Caco-2 (cell line): ENCODE measurements around the gene RGS7. TPM values are rescaled to one million over a fixed set of nuclear protein-coding genes. Genes with fewer than 3 reads are reported as not detected.

Experiments
- BruUV-seq: library from RNA; stranded (reverse); fragments of 400-500 nt; replicated peaks from 2 replicates; lab custom pipeline; 2021; lab: Mats Ljungman, UMichigan
- CTCF ChIA-PET: fragments of 300-600 bp; sonication (Branson Sonifier 250); formaldehyde crosslinking; loops from one replicate; lab custom pipeline; 2022; ENCODE audit warnings: antibody characterized with exemption; lab: Charles Lee
- POLR2A ChIA-PET: fragments of 300-600 bp; sonication (Branson Sonifier 250); formaldehyde crosslinking; loops from one replicate; lab custom pipeline; 2022; ENCODE audit warnings: antibody characterized with exemption; lab: Charles Lee
- DNase-seq, 2 experiments: peaks; one replicate each; pipeline versions ENCODE4 v3.0.0 to v3.0.0-alpha.2; 2020 to 2022
- H3K27me3 ChIP-seq: replicated peaks from 2 replicates; pipeline ENCODE4 v1.6.0; 2011; ENCODE audit warnings: low read length; ENCODE audit not compliant: control insufficient read depth, insufficient read depth
- H3K36me3 ChIP-seq: 2 replicates; pipeline ENCODE4 v1.5.1; 2011; ENCODE audit warnings: low read length; ENCODE audit not compliant: control insufficient read depth, insufficient read depth
- H3K4me1 ChIP-seq: fragments of 250-450 bp; sonication (Bioruptor Pico); 2 replicates; pipeline ENCODE4 v1.5.1; 2020; ENCODE audit warnings: mild to moderate bottlenecking
- H3K4me3 ChIP-seq: 2 replicates; pipeline ENCODE4 v1.5.1; 2011; ENCODE audit warnings: low read depth, mild to moderate bottlenecking, control low read depth, low read length
- H3K9me3 ChIP-seq: fragments of 250-450 bp; sonication (Bioruptor Pico); 2 replicates; pipeline ENCODE4 v1.5.1; 2020; ENCODE audit warnings: mild to moderate bottlenecking, moderate library complexity
- H3K27ac Mint-ChIP-seq: one replicate; pipeline ENCODE4 v1.8.0; 2022; ENCODE audit warnings: mixed read lengths; ENCODE audit not compliant: unreplicated experiment
- H3K27me3 Mint-ChIP-seq: one replicate; pipeline ENCODE4 v1.8.0; 2022; ENCODE audit warnings: mixed read lengths; ENCODE audit not compliant: insufficient read depth, unreplicated experiment
- H3K36me3 Mint-ChIP-seq: one replicate; pipeline ENCODE4 v1.8.0; 2022; ENCODE audit warnings: mild to moderate bottlenecking, mixed read lengths; ENCODE audit not compliant: insufficient read depth, unreplicated experiment
- H3K4me1 Mint-ChIP-seq: one replicate; pipeline ENCODE4 v1.8.0; 2022; ENCODE audit warnings: low read depth, mixed read lengths; ENCODE audit not compliant: unreplicated experiment
- H3K4me3 Mint-ChIP-seq: one replicate; pipeline ENCODE4 v1.8.0; 2022; ENCODE audit warnings: mild to moderate bottlenecking, moderate library complexity, mixed read lengths; ENCODE audit not compliant: unreplicated experiment
- H3K9me3 Mint-ChIP-seq: one replicate; pipeline ENCODE4 v1.8.0; 2022; ENCODE audit warnings: mixed read lengths; ENCODE audit not compliant: unreplicated experiment
- intact Hi-C: fragments of 100-400 bp; cut with micrococcal nuclease; formaldehyde crosslinking; loops from one replicate; pipeline ENCODE4 v1.10.0; 2022; ENCODE audit not compliant: unreplicated experiment
- total RNA-seq: library from RNA; stranded (reverse); gene quantifications from 2 replicates; pipeline ENCODE4 v1.2.3, GENCODE V29; 2022
- TF ChIP-seq, protein P1 (sequence below), 2 experiments: fragments of 200-600 bp in 1 of 2; IDR thresholded peaks; 1 replicate in 1 of 2; 2 replicates in 1 of 2; pipeline versions ENCODE4 v1.5.1 to v1.8.0; 2011 to 2022; ENCODE audit warnings: antibody characterized with exemption in 1 of 2, control low read depth in 1 of 2, inconsistent platforms in 1 of 2, low read depth in 1 of 2, low read length in 1 of 2, mild to moderate bottlenecking in 1 of 2, moderate library complexity in 1 of 2; ENCODE audit not compliant: insufficient read depth in 1 of 2, severe bottlenecking in 1 of 2, unreplicated experiment in 1 of 2

Gene RGS7
- total RNA-seq, 1 experiment from 2014 or later: not detected

DNA sequence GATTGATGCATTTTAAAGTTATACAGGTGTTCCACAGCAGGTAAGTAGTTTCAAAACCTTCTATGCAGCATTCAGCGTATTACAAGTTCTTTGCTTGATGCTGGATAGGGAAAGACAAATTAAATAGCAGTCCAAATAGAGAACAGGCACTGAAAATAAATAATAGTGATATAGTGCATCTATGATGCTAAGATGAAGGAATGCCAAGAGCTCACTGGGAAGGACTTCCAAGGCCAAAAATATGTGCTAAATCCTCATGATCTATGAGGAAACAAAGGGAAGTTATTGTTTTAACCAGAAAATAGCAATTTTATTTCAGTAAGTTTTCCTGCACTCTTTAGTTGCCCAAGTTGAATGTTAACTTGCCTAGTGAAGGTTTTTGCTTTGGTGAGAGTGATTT lies 617.3 kb downstream of the RGS7 start:
- Histone ChIP-seq H3K27me3 (no peaks in the 10 kb centered on the region), H3K9me3 (no peaks in the 10 kb centered on the region), H3K36me3 (no peaks in the 10 kb centered on the region), H3K4me1 (peaks cover 5% of the 10 kb centered on the region; the same call in 1 of the 2 replicates), H3K4me3 (no peak overlapping the region)
- CTCF ChIA-PET: no interaction called here
- Mint-ChIP-seq H3K4me3 (no peak overlapping the region), H3K36me3 (no peaks in the 10 kb centered on the region), H3K9me3 (no peaks in the 10 kb centered on the region), H3K4me1 (no peaks in the 10 kb centered on the region), H3K27ac (no peak overlapping the region), H3K27me3 (no peaks in the 10 kb centered on the region)
- TF ChIP-seq, protein P1, sequence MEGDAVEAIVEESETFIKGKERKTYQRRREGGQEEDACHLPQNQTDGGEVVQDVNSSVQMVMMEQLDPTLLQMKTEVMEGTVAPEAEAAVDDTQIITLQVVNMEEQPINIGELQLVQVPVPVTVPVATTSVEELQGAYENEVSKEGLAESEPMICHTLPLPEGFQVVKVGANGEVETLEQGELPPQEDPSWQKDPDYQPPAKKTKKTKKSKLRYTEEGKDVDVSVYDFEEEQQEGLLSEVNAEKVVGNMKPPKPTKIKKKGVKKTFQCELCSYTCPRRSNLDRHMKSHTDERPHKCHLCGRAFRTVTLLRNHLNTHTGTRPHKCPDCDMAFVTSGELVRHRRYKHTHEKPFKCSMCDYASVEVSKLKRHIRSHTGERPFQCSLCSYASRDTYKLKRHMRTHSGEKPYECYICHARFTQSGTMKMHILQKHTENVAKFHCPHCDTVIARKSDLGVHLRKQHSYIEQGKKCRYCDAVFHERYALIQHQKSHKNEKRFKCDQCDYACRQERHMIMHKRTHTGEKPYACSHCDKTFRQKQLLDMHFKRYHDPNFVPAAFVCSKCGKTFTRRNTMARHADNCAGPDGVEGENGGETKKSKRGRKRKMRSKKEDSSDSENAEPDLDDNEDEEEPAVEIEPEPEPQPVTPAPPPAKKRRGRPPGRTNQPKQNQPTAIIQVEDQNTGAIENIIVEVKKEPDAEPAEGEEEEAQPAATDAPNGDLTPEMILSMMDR (IDR thresholded peaks at IDR 0.05; ENCODE audit: insufficient read depth in 1 of 2, low read depth in 1 of 2, low read length in 1 of 2, severe bottlenecking in 1 of 2, unreplicated experiment in 1 of 2): no peak
- BruUV-seq: no TSS peak
- POLR2A ChIA-PET: no interaction called here
- no peak for DNase-seq
- intact Hi-C loops: no loop called here

DNA sequence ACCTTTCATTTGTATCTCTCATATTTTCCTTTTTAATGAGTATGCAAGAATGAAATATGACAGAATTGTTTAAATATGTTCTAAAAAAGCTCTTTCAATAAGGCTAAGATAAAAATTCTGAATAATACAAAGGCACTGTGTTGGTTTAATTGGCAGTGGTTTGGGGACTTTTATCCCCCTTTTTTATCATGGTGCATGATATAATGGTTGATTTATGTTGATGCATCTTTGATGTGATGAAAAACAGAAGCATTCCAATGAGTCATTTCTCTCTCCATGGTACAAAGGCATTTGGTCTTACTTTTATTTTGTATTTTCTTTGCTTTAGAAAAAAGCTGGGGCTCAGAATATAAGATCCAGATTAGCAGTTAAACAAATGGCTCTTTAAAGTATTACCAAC lies 617.9 kb downstream of the RGS7 start:
- H3K4me1 ChIP-seq: peaks cover 5% of the 10 kb centered on the region; the same call in 1 of the 2 replicates
- no TSS peak for BruUV-seq
- no peak for DNase-seq
- H3K9me3 Mint-ChIP-seq: no peaks in the 10 kb centered on the region
- intact Hi-C loops: no loop called here
- H3K4me1 Mint-ChIP-seq: no peaks in the 10 kb centered on the region
- no peaks in the 10 kb centered on the region for H3K36me3 ChIP-seq
- no peaks in the 10 kb centered on the region for H3K36me3 Mint-ChIP-seq
- H3K27ac Mint-ChIP-seq: no peak overlapping the region
- H3K9me3 ChIP-seq: no peaks in the 10 kb centered on the region
- H3K4me3 Mint-ChIP-seq: no peak overlapping the region
- POLR2A ChIA-PET: no interaction called here
- CTCF ChIA-PET: no interaction called here
- no peak overlapping the region for H3K4me3 ChIP-seq
- TF ChIP-seq, protein P1 (IDR thresholded peaks at IDR 0.05; ENCODE audit: insufficient read depth in 1 of 2, low read depth in 1 of 2, low read length in 1 of 2, severe bottlenecking in 1 of 2, unreplicated experiment in 1 of 2): no peak
- H3K27me3 Mint-ChIP-seq: no peaks in the 10 kb centered on the region
- H3K27me3 ChIP-seq: no peaks in the 10 kb centered on the region

DNA sequence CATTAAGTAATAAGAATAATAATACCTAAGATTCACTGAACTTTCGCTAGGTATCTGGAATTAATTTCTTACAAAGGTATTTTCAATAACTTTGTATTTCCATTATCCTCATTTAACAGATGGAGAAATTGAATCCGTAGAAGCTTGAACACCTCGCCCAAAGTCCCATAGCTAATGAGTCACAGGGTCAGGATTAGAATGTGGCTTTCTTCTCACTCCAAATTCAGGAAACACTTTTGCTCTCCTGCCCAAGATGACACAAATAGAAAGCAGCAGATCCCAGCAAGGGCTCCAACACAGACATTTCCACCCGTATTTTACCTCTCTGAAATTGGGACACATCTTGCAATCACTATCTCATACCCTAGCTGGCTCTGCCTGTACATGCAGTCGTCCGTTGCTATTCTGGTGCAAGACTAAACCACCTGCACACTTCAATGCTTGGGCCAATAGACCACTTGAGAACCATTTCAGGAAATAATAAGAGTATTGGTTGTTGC lies 619.2 kb downstream of the RGS7 start:
- TF ChIP-seq, protein P1 (IDR thresholded peaks at IDR 0.05; ENCODE audit: insufficient read depth in 1 of 2, low read depth in 1 of 2, low read length in 1 of 2, severe bottlenecking in 1 of 2, unreplicated experiment in 1 of 2): no peak
- Histone ChIP-seq H3K36me3 (no peaks in the 10 kb centered on the region), H3K9me3 (no peaks in the 10 kb centered on the region), H3K27me3 (no peaks in the 10 kb centered on the region), H3K4me1 (no peaks in the 10 kb centered on the region), H3K4me3 (no peak overlapping the region)
- no TSS peak for BruUV-seq
- CTCF ChIA-PET: no interaction called here
- Mint-ChIP-seq H3K4me1 (no peaks in the 10 kb centered on the region), H3K27me3 (no peaks in the 10 kb centered on the region), H3K27ac (no peak overlapping the region), H3K9me3 (no peaks in the 10 kb centered on the region), H3K36me3 (no peaks in the 10 kb centered on the region), H3K4me3 (no peak overlapping the region)
- intact Hi-C loops: no loop called here
- DNase-seq: no peak
- POLR2A ChIA-PET: no interaction called here
